ENCODE results near the gene NCOA1.

NCOA1 gene

GRCh38 chr2:24723665-24724064 lies 232.6 kb downstream of the NCOA1 start:
- no peak for ATAC-seq
- no peak for TF ChIP-seq POU6F1 (CRISPR knock-in tag; IDR thresholded peaks at IDR 0.05; ENCODE audit: borderline replicate concordance, low read depth)
- TF ChIP-seq RARB (CRISPR knock-in tag; IDR thresholded peaks at IDR 0.05): no peak
- TF ChIP-seq SNAI2 (CRISPR knock-in tag; IDR thresholded peaks at IDR 0.05): no peak
- no peak for TF ChIP-seq TSHZ2 (CRISPR knock-in tag; IDR thresholded peaks at IDR 0.05)
- TF ChIP-seq CSRNP3 (CRISPR knock-in tag; IDR thresholded peaks at IDR 0.05): no peak
- TF ChIP-seq BACH2 (CRISPR knock-in tag; IDR thresholded peaks at IDR 0.05; ENCODE audit: borderline replicate concordance): no peak
- no peak for TF ChIP-seq ZC3H10 (CRISPR knock-in tag; IDR thresholded peaks at IDR 0.05)
- no peak for TF ChIP-seq ZNF565 (CRISPR knock-in tag; conservative IDR thresholded peaks at IDR 0.05; ENCODE audit: low read depth)
- TF ChIP-seq ARNTL (CRISPR knock-in tag; IDR thresholded peaks at IDR 0.05; ENCODE audit: borderline replicate concordance, low read depth): no peak
- TF ChIP-seq PPARA (CRISPR knock-in tag; IDR thresholded peaks at IDR 0.05; ENCODE audit: borderline replicate concordance): no peak
- no peak for TF ChIP-seq TOX (CRISPR knock-in tag; IDR thresholded peaks at IDR 0.05; ENCODE audit: borderline replicate concordance)
- no peak for TF ChIP-seq GLIS3 (CRISPR knock-in tag; IDR thresholded peaks at IDR 0.05)
- no peak for TF ChIP-seq OSR1 (CRISPR knock-in tag; IDR thresholded peaks at IDR 0.05)
- TF ChIP-seq CREB5 (CRISPR knock-in tag; IDR thresholded peaks at IDR 0.05; ENCODE audit: low read depth): no peak
- no peak for TF ChIP-seq PATZ1 (CRISPR knock-in tag; IDR thresholded peaks at IDR 0.05; ENCODE audit: borderline replicate concordance)
- no peak for TF ChIP-seq ESRRG (CRISPR knock-in tag; IDR thresholded peaks at IDR 0.05)
- no peak for TF ChIP-seq ZNF70 (CRISPR knock-in tag; IDR thresholded peaks at IDR 0.05)
- no peak for TF ChIP-seq ZFP3 (CRISPR knock-in tag; IDR thresholded peaks at IDR 0.05)
- no peak for TF ChIP-seq ISL1 (CRISPR knock-in tag; IDR thresholded peaks at IDR 0.05)

- ATAC-seq: no peak
- no peak for TF ChIP-seq PPARA (CRISPR knock-in tag; IDR thresholded peaks at IDR 0.05; ENCODE audit: borderline replicate concordance)
- no peak for TF ChIP-seq CSDC2 (CRISPR knock-in tag; IDR thresholded peaks at IDR 0.05)
- TF ChIP-seq ARNTL (CRISPR knock-in tag; IDR thresholded peaks at IDR 0.05; ENCODE audit: borderline replicate concordance, low read depth): no peak
- no peak for TF ChIP-seq TOX (CRISPR knock-in tag; IDR thresholded peaks at IDR 0.05; ENCODE audit: borderline replicate concordance)
- no peak for TF ChIP-seq TCF4 (CRISPR knock-in tag; IDR thresholded peaks at IDR 0.05; ENCODE audit: borderline replicate concordance)
- no peak for TF ChIP-seq ZNF70 (CRISPR knock-in tag; IDR thresholded peaks at IDR 0.05)
- no peak for TF ChIP-seq RARB (CRISPR knock-in tag; IDR thresholded peaks at IDR 0.05)
- TF ChIP-seq ESRRG (CRISPR knock-in tag; IDR thresholded peaks at IDR 0.05): no peak
Observed at GRCh38 chr2:24724111-24724775, 233.2 kb downstream of the NCOA1 start.

- ATAC-seq: no peak
- TF ChIP-seq PATZ1 (CRISPR knock-in tag; IDR thresholded peaks at IDR 0.05; ENCODE audit: borderline replicate concordance) (no peak), ZNF70 (CRISPR knock-in tag; IDR thresholded peaks at IDR 0.05) (no peak), CSDC2 (CRISPR knock-in tag; IDR thresholded peaks at IDR 0.05) (no peak), CSRNP3 (CRISPR knock-in tag; IDR thresholded peaks at IDR 0.05) (no peak), TSHZ2 (CRISPR knock-in tag; IDR thresholded peaks at IDR 0.05) (no peak), BACH2 (CRISPR knock-in tag; IDR thresholded peaks at IDR 0.05; ENCODE audit: borderline replicate concordance) (no peak)
Observed at GRCh38 chr2:24725956-24726355, 234.9 kb downstream of the NCOA1 start.

All from SK-N-SH treated with all-trans-retinoic acid at 6 μM for 48 hours (cell line).